ENCODE results near the gene DOCK2.

DNA sequence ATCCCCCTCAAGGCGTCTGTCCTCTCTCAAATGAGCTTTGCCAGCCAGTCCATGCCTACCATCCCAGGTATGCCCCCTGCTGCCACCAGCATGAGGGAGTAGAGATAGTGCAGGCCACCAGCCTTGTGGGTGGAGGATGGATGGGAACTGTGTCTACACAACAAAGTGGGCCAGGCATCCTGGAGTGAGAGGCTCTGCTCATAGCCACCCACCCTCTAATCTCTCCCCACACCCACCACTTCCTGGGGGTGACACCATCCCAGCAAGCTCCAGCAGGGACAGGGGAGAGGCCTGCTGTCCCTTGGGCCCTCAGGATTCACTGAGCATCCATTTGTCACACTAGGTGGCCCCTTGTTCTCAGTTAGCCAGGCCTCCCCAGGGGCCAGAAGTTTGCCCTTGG, 443.1 kb downstream of the DOCK2 start:
- TF ChIP-seq EZH2 (optimal IDR thresholded peaks at IDR 0.05; ENCODE audit: low read depth, low read length): no peak
- TF ChIP-seq, protein P1, sequence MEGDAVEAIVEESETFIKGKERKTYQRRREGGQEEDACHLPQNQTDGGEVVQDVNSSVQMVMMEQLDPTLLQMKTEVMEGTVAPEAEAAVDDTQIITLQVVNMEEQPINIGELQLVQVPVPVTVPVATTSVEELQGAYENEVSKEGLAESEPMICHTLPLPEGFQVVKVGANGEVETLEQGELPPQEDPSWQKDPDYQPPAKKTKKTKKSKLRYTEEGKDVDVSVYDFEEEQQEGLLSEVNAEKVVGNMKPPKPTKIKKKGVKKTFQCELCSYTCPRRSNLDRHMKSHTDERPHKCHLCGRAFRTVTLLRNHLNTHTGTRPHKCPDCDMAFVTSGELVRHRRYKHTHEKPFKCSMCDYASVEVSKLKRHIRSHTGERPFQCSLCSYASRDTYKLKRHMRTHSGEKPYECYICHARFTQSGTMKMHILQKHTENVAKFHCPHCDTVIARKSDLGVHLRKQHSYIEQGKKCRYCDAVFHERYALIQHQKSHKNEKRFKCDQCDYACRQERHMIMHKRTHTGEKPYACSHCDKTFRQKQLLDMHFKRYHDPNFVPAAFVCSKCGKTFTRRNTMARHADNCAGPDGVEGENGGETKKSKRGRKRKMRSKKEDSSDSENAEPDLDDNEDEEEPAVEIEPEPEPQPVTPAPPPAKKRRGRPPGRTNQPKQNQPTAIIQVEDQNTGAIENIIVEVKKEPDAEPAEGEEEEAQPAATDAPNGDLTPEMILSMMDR (IDR thresholded peaks at IDR 0.05; ENCODE audit: low read length): no peak

Measured in MM.1S (cell line).